Nephron (organoid): ENCODE data around the gene CEP72.

Source experiments
- H3K27ac Mint-ChIP-seq, 3 experiments: 2 replicates each; pipeline ENCODE4 v1.8.0; 2020; ENCODE audit warnings: mixed read lengths in 3 of 3, mild to moderate bottlenecking in 2 of 3, moderate library complexity in 1 of 3
- H3K27me3 Mint-ChIP-seq: 2 replicates; pipeline ENCODE4 v1.8.0; 2021; ENCODE audit warnings: low read depth, mild to moderate bottlenecking, moderate library complexity, mixed read lengths
- H3K36me3 Mint-ChIP-seq: 2 replicates; pipeline ENCODE4 v1.8.0; 2020; ENCODE audit warnings: low read depth, mixed read lengths
- H3K4me1 Mint-ChIP-seq: 2 replicates; pipeline ENCODE4 v1.8.0; 2020; ENCODE audit warnings: mixed read lengths
- H3K4me3 Mint-ChIP-seq, 3 experiments: 2 replicates each; pipeline ENCODE4 v1.8.0; 2020; ENCODE audit warnings: mild to moderate bottlenecking in 3 of 3, mixed read lengths in 3 of 3, moderate library complexity in 2 of 3
- H3K9me3 Mint-ChIP-seq: 2 replicates; pipeline ENCODE4 v1.8.0; 2020; ENCODE audit warnings: mixed read lengths
- TF ChIP-seq, protein P1 (sequence below), 3 experiments: fragments of 200-600 bp; sonication (generic); IDR thresholded peaks; one replicate each; pipeline ENCODE4 v1.5.0; 2021; ENCODE audit warnings: antibody characterized with exemption in 3 of 3; ENCODE audit not compliant: unreplicated experiment in 3 of 3

Gene CEP72

GRCh38 chr5:659496-660263, 47.5 kb downstream of the CEP72 start:
- peaks cover 2% of the 10 kb centered on the region for H3K9me3 Mint-ChIP-seq
- no peak overlapping the region for H3K4me3 Mint-ChIP-seq
- TF ChIP-seq, protein P1, sequence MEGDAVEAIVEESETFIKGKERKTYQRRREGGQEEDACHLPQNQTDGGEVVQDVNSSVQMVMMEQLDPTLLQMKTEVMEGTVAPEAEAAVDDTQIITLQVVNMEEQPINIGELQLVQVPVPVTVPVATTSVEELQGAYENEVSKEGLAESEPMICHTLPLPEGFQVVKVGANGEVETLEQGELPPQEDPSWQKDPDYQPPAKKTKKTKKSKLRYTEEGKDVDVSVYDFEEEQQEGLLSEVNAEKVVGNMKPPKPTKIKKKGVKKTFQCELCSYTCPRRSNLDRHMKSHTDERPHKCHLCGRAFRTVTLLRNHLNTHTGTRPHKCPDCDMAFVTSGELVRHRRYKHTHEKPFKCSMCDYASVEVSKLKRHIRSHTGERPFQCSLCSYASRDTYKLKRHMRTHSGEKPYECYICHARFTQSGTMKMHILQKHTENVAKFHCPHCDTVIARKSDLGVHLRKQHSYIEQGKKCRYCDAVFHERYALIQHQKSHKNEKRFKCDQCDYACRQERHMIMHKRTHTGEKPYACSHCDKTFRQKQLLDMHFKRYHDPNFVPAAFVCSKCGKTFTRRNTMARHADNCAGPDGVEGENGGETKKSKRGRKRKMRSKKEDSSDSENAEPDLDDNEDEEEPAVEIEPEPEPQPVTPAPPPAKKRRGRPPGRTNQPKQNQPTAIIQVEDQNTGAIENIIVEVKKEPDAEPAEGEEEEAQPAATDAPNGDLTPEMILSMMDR (IDR thresholded peaks at IDR 0.05; ENCODE audit: unreplicated experiment in 3 of 3), result no peak
- H3K27me3 Mint-ChIP-seq, result no peaks in the 10 kb centered on the region
- no peak overlapping the region for H3K27ac Mint-ChIP-seq
- H3K36me3 Mint-ChIP-seq, result peaks cover 68% of the 10 kb centered on the region
- no peaks in the 10 kb centered on the region for H3K4me1 Mint-ChIP-seq

DNA sequence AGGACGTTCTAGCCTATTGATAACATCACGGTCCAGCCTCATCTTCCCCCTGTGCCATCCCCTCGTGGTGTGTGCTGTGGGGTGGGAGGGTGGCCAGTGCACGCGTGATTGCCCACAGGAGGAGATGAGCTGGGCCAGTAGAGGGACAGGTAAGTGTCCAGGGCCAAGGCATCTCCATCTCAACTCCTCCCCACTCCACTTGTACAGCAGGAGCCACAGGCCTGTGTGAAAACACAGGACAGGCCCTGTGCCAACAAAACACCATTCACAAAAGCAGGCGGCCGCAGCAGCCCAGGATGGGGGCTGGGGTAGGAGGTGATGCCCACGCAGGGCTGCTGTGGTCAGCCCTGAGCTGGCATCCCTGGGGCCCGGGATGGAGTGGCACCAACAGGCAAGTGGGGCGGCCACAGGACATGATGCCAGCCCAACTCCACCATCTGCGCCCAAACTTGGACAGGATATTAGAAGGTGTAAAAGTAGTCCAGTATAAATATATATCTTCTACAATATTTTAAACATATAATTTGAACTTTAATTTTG, 48.4 kb downstream of the CEP72 start:
- Mint-ChIP-seq H3K4me1 (no peaks in the 10 kb centered on the region), H3K27ac (no peak overlapping the region), H3K4me3 (no peak overlapping the region), H3K36me3 (peaks cover 63% of the 10 kb centered on the region), H3K27me3 (no peaks in the 10 kb centered on the region), H3K9me3 (peaks cover 2% of the 10 kb centered on the region)
- TF ChIP-seq, protein P1 (IDR thresholded peaks at IDR 0.05; ENCODE audit: unreplicated experiment in 3 of 3), result no peak

DNA sequence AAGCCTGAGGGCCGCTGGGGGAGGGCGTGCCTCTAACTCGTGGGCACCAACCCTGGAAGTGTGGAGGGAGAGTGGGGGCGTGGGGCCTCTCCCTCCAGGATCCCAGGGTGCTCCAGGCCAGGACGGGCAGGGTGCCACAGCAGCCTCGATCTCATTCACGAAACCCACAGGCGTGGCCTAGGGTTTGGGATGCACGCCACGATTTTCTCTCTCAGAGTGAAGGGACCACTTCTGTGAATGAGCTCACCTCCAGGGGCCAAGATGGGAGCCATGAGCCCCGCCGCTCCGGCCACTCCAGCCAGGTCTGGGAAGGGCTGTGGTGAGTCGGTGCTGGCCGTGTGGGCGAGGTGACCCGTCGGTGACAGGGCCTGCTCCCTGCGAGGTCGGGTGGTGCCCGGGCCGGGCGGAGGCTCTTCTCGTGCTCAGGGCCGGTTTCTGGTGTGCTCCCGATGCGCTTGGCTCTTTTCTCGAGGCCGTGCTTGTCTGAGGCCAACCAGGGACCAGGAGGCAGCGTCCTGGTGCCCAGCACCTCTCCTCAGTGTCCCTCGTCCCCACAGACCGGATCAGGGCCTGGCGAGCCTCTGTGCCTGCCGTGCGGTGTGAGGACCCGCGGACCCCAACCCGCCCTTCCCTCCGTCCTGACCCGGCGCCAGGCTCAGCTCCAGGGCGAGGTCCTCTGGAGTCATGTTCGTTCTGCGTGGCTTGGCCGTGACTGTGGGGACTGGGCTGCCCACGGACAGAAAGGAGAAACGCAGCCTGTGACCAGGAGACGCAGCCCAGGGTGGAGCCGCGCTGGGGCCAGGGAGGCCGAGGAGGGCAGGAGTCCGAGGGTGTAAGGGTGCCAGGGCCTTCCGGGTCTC, 50.0 kb downstream of the CEP72 start:
- Mint-ChIP-seq H3K9me3 (peaks cover 2% of the 10 kb centered on the region), H3K4me1 (no peaks in the 10 kb centered on the region), H3K27me3 (no peaks in the 10 kb centered on the region), H3K36me3 (peaks cover 56% of the 10 kb centered on the region), H3K4me3 (no peak overlapping the region), H3K27ac (no peak overlapping the region)
- TF ChIP-seq, protein P1 (IDR thresholded peaks at IDR 0.05; ENCODE audit: unreplicated experiment in 3 of 3), result no peak

DNA sequence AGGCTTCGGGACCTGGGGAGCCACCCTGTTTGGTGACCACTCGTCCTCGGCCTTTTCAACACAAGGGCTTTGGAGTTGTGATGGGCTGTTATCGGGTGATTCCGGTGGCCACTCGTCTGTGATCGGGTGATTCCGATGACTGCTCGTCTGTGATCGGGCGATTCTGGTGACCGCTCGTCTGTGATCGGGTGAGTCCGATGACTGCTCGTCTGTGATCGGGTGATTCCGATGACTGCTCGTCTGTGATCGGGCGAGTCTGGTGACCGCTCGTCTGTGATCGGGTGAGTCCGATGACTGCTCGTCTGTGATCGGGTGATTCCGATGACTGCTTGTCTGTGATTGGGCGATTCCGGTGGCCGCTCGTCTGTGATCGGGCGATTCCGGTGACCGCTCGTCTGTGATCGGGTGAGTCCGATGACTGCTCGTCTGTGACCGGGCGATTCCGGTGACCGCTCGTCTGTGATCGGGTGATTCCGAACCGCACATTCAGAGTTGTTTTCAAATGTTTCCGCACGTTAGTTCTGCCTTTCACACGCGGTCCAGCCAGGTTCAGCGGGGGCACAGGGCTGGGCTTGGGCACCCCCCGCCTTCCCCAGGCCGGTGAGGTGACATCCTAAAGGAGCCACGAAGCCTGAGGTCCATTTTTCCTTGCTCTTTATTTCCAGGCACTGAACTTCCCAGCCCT, 50.8 kb downstream of the CEP72 start:
- no peak overlapping the region for H3K4me3 Mint-ChIP-seq
- H3K9me3 Mint-ChIP-seq, result peaks cover 2% of the 10 kb centered on the region
- H3K36me3 Mint-ChIP-seq, result peaks cover 55% of the 10 kb centered on the region
- H3K27me3 Mint-ChIP-seq, result no peaks in the 10 kb centered on the region
- H3K4me1 Mint-ChIP-seq, result no peaks in the 10 kb centered on the region
- TF ChIP-seq, protein P1 (IDR thresholded peaks at IDR 0.05; ENCODE audit: unreplicated experiment in 3 of 3), result no peak
- no peak overlapping the region for H3K27ac Mint-ChIP-seq

GRCh38 chr5:663436-664342, 51.5 kb downstream of the CEP72 start:
- no peak overlapping the region for H3K27ac Mint-ChIP-seq

More at GRCh38 chr5:663436-664342, 51.5 kb downstream of the CEP72 start:
- Mint-ChIP-seq H3K4me1 (no peaks in the 10 kb centered on the region), H3K36me3 (peaks cover 50% of the 10 kb centered on the region), H3K4me3 (no peak overlapping the region), H3K27me3 (no peaks in the 10 kb centered on the region), H3K9me3 (peaks cover 2% of the 10 kb centered on the region)
- TF ChIP-seq, protein P1 (IDR thresholded peaks at IDR 0.05; ENCODE audit: unreplicated experiment in 3 of 3), result no peak
